Effector memory CD8-positive, alpha-beta T cell (primary cell): ENCODE results near the gene DCDC1.

Experiments used
- ATAC-seq: fragments of 150-1000 bp; cut with Tn5 transposase; replicated peaks from 2 replicates; pipeline ENCODE4 v1.10.0; 2021; ENCODE audit warnings: mild to moderate bottlenecking, moderate library complexity
- DNase-seq, 3 experiments: peaks; one replicate each; pipeline ENCODE4 v3.0.0; 2021
- H3K27ac Mint-ChIP-seq, 2 donors: one replicate each; pipeline ENCODE4 v1.8.0; 2022; ENCODE audit warnings: mild to moderate bottlenecking in 2 of 2, mixed read lengths in 2 of 2, moderate library complexity in 2 of 2
- H3K27me3 Mint-ChIP-seq, 2 donors: one replicate each; pipeline ENCODE4 v1.8.0; 2022; ENCODE audit warnings: mixed read lengths in 2 of 2
- H3K36me3 Mint-ChIP-seq: one replicate; pipeline ENCODE4 v1.8.0; 2022; ENCODE audit warnings: mild to moderate bottlenecking, moderate library complexity, mixed read lengths; ENCODE audit not compliant: insufficient read depth
- H3K4me1 Mint-ChIP-seq, 2 donors: one replicate each; pipeline ENCODE4 v1.8.0; 2022; ENCODE audit warnings: low read depth in 2 of 2, mixed read lengths in 2 of 2
- H3K4me3 Mint-ChIP-seq, 2 donors: one replicate each; pipeline ENCODE4 v1.8.0; 2022; ENCODE audit warnings: mild to moderate bottlenecking in 2 of 2, mixed read lengths in 2 of 2, moderate library complexity in 2 of 2
- H3K9me3 Mint-ChIP-seq, 2 donors: one replicate each; pipeline ENCODE4 v1.8.0; 2022; ENCODE audit warnings: mixed read lengths in 2 of 2

The DCDC1 gene

DNA sequence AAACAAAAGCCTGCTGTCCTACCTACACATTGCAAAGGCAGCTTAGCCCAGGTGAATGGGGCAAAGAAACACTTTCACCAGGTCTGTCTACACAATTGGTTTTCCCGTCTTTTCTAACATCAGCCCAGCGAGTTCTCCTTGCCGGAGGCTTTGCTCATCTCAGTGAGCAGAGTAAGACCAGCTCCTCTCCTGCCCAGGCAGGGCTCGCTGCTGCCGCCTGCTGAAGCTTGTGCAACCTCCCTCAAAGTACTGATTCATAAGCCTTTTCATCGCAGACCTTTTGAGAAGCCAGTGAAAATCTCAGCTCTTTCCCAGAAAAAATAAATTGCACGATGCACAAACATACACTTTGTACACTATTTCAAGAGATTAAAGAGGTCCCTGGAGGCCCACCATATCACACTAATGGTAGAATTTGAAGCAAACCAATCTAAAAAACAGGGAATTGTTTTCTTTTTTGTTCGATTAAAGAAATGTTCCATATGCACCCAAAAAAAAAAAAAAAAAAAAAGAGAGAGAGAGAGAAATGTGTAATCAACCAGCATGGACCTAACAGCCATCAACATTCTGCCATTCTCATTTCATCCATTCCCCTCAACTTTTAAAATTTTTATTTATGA is 455.3 kb downstream of the DCDC1 start:
- H3K27me3 Mint-ChIP-seq = no peaks in the 10 kb centered on the region
- peaks cover 0 to 4% of the 10 kb centered on the region in 2 donors for H3K9me3 Mint-ChIP-seq
- no peaks in the 10 kb centered on the region for H3K4me1 Mint-ChIP-seq
- DNase-seq = no peak
- no peak for ATAC-seq
- H3K4me3 Mint-ChIP-seq = no peak overlapping the region
- H3K36me3 Mint-ChIP-seq = no peaks in the 10 kb centered on the region
- no peak overlapping the region for H3K27ac Mint-ChIP-seq

DNA sequence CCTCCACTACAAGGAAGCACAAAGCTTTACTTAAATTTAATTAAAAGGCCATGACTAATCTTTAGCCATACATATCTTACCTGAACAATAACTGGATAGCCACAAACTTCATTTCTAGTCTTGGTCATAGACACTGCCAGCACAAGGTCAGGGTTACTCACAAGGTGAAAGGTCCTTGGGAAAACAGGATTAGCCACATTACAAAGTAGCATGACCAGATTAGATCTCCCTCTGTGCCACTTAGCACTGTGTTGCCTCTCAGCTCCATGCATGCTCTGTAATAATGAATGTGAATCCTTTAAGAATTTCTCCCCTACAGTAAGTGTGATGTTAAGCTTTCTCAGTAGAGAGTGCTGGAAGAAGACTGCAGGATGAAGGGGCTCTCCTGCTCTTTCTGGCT is 458.3 kb downstream of the DCDC1 start:
- H3K4me3 Mint-ChIP-seq = no peak overlapping the region
- H3K27ac Mint-ChIP-seq = no peak overlapping the region
- no peak for ATAC-seq
- H3K36me3 Mint-ChIP-seq = no peaks in the 10 kb centered on the region
- no peaks in the 10 kb centered on the region for H3K4me1 Mint-ChIP-seq
- peaks cover 0 to 4% of the 10 kb centered on the region in 2 donors for H3K9me3 Mint-ChIP-seq
- no peak for DNase-seq
- H3K27me3 Mint-ChIP-seq = no peaks in the 10 kb centered on the region

DNA sequence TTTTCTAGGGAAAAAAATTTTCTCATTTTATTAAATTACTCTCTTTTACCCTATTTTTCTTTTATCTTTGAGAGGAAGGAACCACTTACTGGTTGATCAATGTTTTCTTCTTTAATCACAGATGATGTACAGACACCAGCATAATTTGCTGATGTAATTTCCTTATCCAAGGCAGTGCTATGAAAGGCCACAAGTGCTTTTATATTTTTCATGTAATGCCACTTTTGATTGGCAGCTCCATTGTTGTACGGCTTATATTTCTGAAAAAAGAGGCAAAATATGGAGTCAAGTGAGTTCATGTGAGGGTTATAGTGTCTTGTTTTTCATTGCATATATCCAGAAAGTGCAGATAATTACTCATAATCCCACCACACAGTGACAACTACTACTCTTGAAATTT is 460.7 kb downstream of the DCDC1 start:
- Mint-ChIP-seq H3K9me3 (peaks cover 0 to 4% of the 10 kb centered on the region in 2 donors), H3K4me1 (no peaks in the 10 kb centered on the region), H3K27me3 (no peaks in the 10 kb centered on the region), H3K27ac (no peak overlapping the region), H3K4me3 (no peak overlapping the region), H3K36me3 (no peaks in the 10 kb centered on the region)
- no peak for DNase-seq
- ATAC-seq = no peak

DNA sequence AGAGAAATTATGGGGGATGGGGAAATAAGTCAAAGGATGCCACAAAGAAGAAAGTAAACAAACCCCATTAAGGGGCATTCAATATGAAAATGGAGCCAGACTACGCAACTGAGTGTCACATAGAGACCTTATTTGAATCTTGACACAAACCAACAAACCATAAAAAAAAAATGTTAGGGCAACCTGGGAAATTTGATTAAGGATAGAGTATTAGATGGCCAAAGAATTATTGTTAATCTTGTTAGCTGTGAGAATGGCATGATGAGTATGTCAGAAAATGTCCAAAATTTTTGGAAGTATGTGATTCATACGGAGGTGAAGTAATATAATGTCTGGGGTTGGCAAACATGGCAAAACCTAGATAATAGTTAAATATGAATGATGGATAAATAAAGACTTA is 461.3 kb downstream of the DCDC1 start:
- Mint-ChIP-seq H3K27ac (no peak overlapping the region), H3K36me3 (no peaks in the 10 kb centered on the region)

DNA sequence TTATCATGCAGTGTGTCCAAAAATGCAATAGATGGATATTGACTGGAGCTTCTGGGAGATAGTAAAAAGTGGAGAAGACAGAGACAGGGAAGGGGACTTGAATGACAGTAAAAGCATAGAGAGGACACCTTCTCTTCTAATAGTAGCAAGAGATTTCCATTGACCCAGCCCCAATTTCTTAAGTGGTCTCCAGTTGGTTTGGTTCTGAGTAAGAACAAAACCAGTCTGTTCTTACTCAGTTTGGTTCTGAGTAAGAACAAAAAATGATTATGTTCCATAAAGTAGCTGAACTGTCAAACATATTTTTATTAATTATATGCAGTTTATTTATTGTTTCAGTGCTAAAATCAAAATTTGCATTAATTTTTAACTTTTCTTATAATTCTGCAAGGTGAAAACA is 466.6 kb downstream of the DCDC1 start:
- Mint-ChIP-seq H3K36me3 (no peaks in the 10 kb centered on the region), H3K27me3 (no peaks in the 10 kb centered on the region), H3K27ac (no peak overlapping the region), H3K4me1 (no peaks in the 10 kb centered on the region), H3K4me3 (no peak overlapping the region), H3K9me3 (peaks cover 0 to 2% of the 10 kb centered on the region in 2 donors)
- no peak for DNase-seq
- ATAC-seq = no peak

More for the DNA sequence above, 461.3 kb downstream of the DCDC1 start:
- ATAC-seq (no peak), DNase-seq (no peak)
- Mint-ChIP-seq H3K4me1 (no peaks in the 10 kb centered on the region), H3K9me3 (no peaks in the 10 kb centered on the region), H3K27me3 (no peaks in the 10 kb centered on the region), H3K4me3 (no peak overlapping the region)

DNA sequence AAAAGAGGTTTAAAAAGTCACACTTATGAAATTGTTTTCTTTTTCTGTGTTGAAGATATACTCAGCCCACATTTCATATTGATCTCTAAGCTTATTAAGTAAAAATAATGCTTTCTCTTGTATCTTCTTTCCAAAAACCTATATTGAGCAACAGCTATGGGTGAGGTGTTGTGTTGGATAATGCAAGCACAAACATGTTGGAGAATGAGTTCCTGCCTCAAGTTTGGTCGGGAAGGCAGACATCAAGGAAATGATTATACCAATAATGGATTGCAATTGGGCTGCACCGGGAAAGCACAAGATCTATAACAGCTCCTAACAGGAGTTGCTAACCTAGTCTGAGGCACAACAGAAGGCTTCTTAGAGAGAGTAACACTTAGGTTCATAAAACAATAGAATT is 474.5 kb downstream of the DCDC1 start:
- Mint-ChIP-seq H3K36me3 (no peaks in the 10 kb centered on the region), H3K4me1 (no peaks in the 10 kb centered on the region), H3K9me3 (peaks cover 0 to 7% of the 10 kb centered on the region in 2 donors), H3K4me3 (no peak overlapping the region), H3K27me3 (no peaks in the 10 kb centered on the region), H3K27ac (no peak overlapping the region)
- DNase-seq (no peak), ATAC-seq (no peak)

DNA sequence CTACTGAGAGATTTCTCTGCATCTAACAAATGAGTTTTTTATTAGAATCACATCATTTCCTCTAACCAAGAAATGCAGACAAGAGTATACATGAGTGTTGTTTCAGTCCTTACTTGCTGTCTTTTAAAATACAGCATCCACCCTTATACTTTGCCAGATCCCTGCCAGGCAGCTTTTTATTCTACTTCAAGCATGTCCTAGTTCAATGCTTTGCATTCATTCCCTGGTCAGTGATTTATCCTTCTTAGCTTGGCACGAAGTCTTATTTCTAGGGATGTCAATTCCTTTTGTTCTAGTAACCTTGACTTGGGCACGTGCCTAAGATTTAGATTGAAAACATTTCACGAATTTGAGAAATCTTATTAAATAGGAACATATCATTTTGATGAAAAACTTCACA is 476.2 kb downstream of the DCDC1 start:
- H3K9me3 Mint-ChIP-seq = peaks cover 6 to 9% of the 10 kb centered on the region in 2 donors
- no peaks in the 10 kb centered on the region for H3K36me3 Mint-ChIP-seq
- no peak for DNase-seq
- H3K4me1 Mint-ChIP-seq = no peaks in the 10 kb centered on the region
- H3K4me3 Mint-ChIP-seq = no peak overlapping the region
- no peak overlapping the region for H3K27ac Mint-ChIP-seq
- no peaks in the 10 kb centered on the region for H3K27me3 Mint-ChIP-seq
- no peak for ATAC-seq

DNA sequence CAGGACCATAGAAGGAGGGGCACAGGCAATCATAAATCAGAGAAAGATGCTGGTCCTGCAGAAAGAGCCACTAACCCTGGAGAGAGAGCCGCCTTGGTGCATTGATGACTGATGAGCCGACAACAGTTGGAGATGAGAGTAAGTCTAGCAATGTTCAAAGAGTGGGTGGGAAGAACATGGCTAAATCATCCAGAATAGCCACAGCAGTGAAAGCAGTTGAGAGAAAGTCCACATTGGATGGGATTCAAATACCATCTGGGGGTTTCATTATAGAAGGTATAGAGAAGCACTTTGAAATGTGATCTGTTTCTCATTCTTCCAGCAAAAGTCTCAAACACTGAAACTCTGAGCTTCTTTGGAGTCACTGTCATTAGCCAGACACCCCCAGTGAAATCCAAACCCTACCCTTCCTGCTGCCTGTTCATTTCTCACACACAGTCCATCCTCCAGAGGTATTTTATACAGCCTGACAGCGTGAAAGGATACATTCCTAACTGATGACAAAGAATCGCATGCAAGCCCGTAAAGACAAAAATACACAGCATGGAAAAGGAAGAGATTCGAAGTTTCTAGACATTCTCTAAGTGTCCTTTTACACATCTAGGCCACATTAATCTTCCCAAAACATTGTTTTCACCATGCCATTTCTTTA is 480.3 kb downstream of the DCDC1 start:
- no peak overlapping the region for H3K4me3 Mint-ChIP-seq
- H3K9me3 Mint-ChIP-seq = peaks cover 4 to 9% of the 10 kb centered on the region in 2 donors
- no peaks in the 10 kb centered on the region for H3K27me3 Mint-ChIP-seq
- H3K27ac Mint-ChIP-seq = no peak overlapping the region
- H3K4me1 Mint-ChIP-seq = no peaks in the 10 kb centered on the region
- ATAC-seq (no peak), DNase-seq (no peak)
- no peaks in the 10 kb centered on the region for H3K36me3 Mint-ChIP-seq

DNA sequence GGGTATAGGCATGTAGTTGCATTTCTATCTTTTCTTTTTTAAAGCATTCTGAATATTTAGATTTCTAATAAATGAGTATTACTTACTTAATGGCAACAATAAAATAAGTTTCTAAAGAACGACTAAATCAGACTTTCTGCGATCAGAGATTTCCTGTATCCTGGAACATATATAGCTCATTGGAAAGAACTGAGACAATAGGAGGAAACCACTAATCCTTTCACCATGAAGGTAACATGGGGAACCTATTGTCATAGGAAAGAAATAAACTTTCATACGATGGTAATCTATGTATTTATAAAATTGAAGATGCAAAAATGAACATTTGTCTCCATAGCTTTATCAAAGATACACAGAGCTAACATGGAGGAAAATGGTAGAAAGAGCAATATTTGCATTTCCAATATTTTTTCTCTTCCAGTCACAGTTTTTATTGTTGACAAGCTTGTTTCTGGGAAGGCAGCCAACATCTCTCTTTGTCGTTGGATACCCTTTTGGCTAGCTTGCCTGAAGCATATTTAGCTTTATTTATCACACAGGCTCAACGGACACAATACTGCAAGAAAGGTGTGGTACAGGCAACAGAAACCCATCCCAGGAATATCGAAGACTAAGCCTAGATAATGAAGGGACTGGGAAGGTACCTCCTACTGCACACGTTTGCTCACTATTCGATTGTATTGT is 490.1 kb downstream of the DCDC1 start:
- DNase-seq (no peak), ATAC-seq (no peak)
- Mint-ChIP-seq H3K27ac (no peak overlapping the region), H3K4me3 (no peak overlapping the region), H3K27me3 (no peaks in the 10 kb centered on the region), H3K9me3 (no peaks in the 10 kb centered on the region), H3K4me1 (no peaks in the 10 kb centered on the region), H3K36me3 (no peaks in the 10 kb centered on the region)

DNA sequence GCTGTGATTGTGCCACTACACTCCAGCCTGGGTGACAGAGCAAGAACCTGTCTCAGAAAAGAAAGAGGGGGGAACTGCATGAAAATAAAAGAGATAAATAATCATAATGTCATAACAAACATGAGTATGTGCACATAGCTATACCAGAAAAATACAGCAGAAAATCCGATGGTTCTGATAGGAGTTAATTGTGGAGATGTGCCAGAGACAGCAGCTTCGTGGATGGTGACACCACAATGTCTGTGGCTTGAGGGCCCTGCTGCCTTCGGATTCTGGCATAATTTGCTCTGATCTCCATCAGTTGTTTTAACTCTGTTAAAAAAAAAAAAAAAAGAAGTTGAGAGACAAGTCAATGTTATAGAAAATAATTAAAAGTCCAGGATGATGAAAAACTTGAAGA is 491.1 kb downstream of the DCDC1 start:
- H3K36me3 Mint-ChIP-seq = no peaks in the 10 kb centered on the region
- H3K4me3 Mint-ChIP-seq = no peak overlapping the region
- peaks cover 0 to 2% of the 10 kb centered on the region in 2 donors for H3K9me3 Mint-ChIP-seq
- H3K27ac Mint-ChIP-seq = no peak overlapping the region
- no peaks in the 10 kb centered on the region for H3K27me3 Mint-ChIP-seq
- no peaks in the 10 kb centered on the region for H3K4me1 Mint-ChIP-seq
- DNase-seq (no peak), ATAC-seq (no peak)

DNA sequence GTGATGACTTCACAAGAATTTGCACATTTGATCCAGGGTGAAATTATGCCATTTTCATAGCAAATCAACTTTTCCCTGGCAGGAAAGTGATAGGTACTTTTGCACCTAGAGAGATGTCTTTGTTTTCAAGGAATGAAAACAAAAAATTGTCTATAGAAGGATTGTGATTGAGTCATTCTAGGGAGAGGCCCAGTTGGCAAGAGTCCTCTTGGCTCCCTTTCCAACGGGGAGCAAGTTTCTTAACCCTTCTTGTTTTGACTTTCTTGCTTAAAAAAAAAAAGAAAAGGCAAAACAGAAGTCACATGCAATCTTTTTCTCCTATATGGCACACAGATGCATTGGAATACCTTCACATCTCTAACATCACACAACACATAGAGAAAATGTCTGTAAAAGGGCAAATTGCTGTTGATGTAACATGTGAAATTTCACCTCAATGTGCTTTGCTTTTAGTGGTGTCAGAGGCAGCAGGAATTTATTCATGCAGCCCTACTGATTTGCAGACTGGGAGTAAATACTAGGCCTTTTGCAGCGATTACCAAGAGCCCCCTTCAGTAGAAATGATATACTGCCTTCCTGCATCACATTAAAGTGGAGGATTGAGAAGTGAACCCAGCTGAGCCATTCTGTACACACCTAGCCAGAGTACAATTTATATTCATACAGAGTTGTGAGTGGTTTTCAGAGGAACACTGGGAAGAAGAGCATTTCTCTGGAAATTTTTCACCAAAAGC is 492.7 kb downstream of the DCDC1 start:
- no peaks in the 10 kb centered on the region for H3K27me3 Mint-ChIP-seq
- peaks cover 0 to 2% of the 10 kb centered on the region in 2 donors for H3K9me3 Mint-ChIP-seq
- no peak for ATAC-seq
- H3K4me3 Mint-ChIP-seq = no peak overlapping the region
- H3K36me3 Mint-ChIP-seq = no peaks in the 10 kb centered on the region
- DNase-seq = no peak
- no peaks in the 10 kb centered on the region for H3K4me1 Mint-ChIP-seq
- H3K27ac Mint-ChIP-seq = no peak overlapping the region

DNA sequence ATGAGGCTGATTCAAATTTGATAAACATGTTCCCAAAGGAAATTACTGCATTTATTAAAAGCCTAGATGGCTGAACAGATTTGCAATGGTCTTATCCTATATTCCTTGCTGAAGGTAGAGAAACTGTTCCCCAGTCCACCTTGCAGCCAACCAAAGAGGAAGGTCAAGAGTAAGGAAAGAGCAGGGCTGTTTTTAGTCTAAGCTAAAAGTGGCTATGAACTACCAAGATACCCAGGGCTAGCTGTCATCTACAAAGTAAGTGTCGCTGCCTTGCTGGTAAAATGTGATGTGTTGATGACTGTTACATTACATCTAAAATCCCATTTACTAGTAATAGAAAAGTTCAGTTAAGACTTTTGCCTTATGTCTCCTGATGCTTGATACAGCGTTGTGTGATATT is 493.3 kb downstream of the DCDC1 start:
- no peaks in the 10 kb centered on the region for H3K36me3 Mint-ChIP-seq
- no peak for DNase-seq

DNA sequence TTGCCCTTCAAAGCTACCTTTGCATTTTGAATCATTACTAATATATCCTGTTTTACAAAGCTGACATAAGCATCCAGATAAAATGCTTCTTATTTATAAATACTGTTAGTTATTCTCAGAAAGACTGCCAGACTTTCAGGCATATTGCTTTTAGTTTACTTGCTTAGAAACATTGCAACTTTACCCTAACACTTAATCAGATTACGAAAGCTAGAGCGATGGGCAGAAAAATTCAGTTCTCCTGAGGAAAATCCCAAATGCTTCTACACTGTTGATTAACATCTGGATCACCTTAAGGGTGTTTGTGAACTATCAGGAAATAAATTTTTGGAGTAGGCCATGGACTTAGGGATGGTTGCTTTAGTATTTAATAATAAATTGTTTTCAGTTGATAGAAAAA is 493.7 kb downstream of the DCDC1 start:
- Mint-ChIP-seq H3K9me3 (peaks cover 0 to 2% of the 10 kb centered on the region in 2 donors), H3K36me3 (no peaks in the 10 kb centered on the region), H3K4me1 (no peaks in the 10 kb centered on the region), H3K27ac (no peak overlapping the region), H3K4me3 (no peak overlapping the region), H3K27me3 (no peaks in the 10 kb centered on the region)
- DNase-seq (no peak), ATAC-seq (no peak)

More for the DNA sequence above, 493.3 kb downstream of the DCDC1 start:
- Mint-ChIP-seq H3K4me3 (no peak overlapping the region), H3K9me3 (peaks cover 0 to 2% of the 10 kb centered on the region in 2 donors), H3K4me1 (no peaks in the 10 kb centered on the region), H3K27ac (no peak overlapping the region), H3K27me3 (no peaks in the 10 kb centered on the region)
- ATAC-seq = no peak
